MM.1S (cell line): Measurements from ENCODE around the gene RERE.

ENCODE experiments used
- DNase-seq: peaks from one replicate; pipeline ENCODE4 v3.0.0-alpha.2; 2015
- H2AFZ ChIP-seq: fragments of 300-600 bp; sonication (generic); 2 replicates; pipeline ENCODE4 v1.6.0; 2016; ENCODE audit warnings: antibody characterized with exemption, low read length
- H3F3A ChIP-seq: fragments of 300-600 bp; sonication (generic); 2 replicates; pipeline ENCODE4 v1.6.1; 2016; ENCODE audit warnings: mild to moderate bottlenecking, antibody characterized with exemption, low read length, moderate library complexity, mixed read lengths; ENCODE audit not compliant: insufficient read depth
- H3K27ac ChIP-seq: fragments of 300-600 bp; sonication (generic); 2 replicates; pipeline ENCODE4 v1.5.1; 2016; ENCODE audit warnings: mild to moderate bottlenecking, low read length
- H3K27me3 ChIP-seq: fragments of 300-600 bp; sonication (generic); replicated peaks from 2 replicates; pipeline ENCODE4 v1.6.0; 2016; ENCODE audit warnings: low read length; ENCODE audit not compliant: insufficient read depth
- H3K36me3 ChIP-seq: fragments of 300-600 bp; sonication (generic); replicated peaks from 2 replicates; pipeline ENCODE4 v1.6.1; 2016; ENCODE audit warnings: mild to moderate bottlenecking, low read length, mixed read lengths; ENCODE audit not compliant: insufficient read depth
- H3K4me1 ChIP-seq: fragments of 300-600 bp; sonication (generic); 2 replicates; pipeline ENCODE4 v1.6.1; 2016; ENCODE audit warnings: low read length, mixed read lengths
- H3K4me2 ChIP-seq: fragments of 300-600 bp; sonication (generic); 2 replicates; pipeline ENCODE4 v1.6.0; 2016; ENCODE audit warnings: low read depth, low read length
- H3K4me3 ChIP-seq: fragments of 300-600 bp; sonication (generic); 2 replicates; pipeline ENCODE4 v1.5.1; 2016; ENCODE audit warnings: low read length, mixed read lengths
- H3K79me2 ChIP-seq: fragments of 300-600 bp; sonication (generic); 2 replicates; pipeline ENCODE4 v1.6.1; 2016; ENCODE audit warnings: mixed run types, low read length, mixed read lengths
- H3K9ac ChIP-seq: fragments of 300-600 bp; sonication (generic); 2 replicates; pipeline ENCODE4 v1.6.1; 2016; ENCODE audit warnings: low read length, mixed read lengths
- H3K9me2 ChIP-seq: fragments of 300-600 bp; sonication (generic); replicated peaks from 2 replicates; pipeline ENCODE4 v1.6.1; 2016; ENCODE audit warnings: mild to moderate bottlenecking, low read length, mixed read lengths; ENCODE audit not compliant: insufficient read depth
- H3K9me3 ChIP-seq: fragments of 300-600 bp; sonication (generic); replicated peaks from 2 replicates; pipeline ENCODE4 v1.6.1; 2016; ENCODE audit warnings: mild to moderate bottlenecking, low read length, mixed read lengths; ENCODE audit not compliant: insufficient read depth
- H4K20me1 ChIP-seq: fragments of 300-600 bp; sonication (generic); 2 replicates; pipeline ENCODE4 v1.6.1; 2016; ENCODE audit warnings: mild to moderate bottlenecking, low read length, moderate library complexity, mixed read lengths; ENCODE audit not compliant: insufficient read depth
- EZH2 ChIP-seq: fragments of 300-600 bp; sonication (generic); optimal IDR thresholded peaks from 2 replicates; pipeline ENCODE3; 2017; ENCODE audit warnings: low read depth, mild to moderate bottlenecking, antibody characterized with exemption, low read length, mixed read lengths
- EZH2phosphoT487 ChIP-seq: fragments of 300-600 bp; sonication (generic); IDR thresholded peaks from 2 replicates; pipeline ENCODE4 v1.6.1; 2018; ENCODE audit warnings: antibody characterized with exemption, low read length
- TF ChIP-seq, protein P1 (sequence below): fragments of 300-600 bp; sonication (generic); IDR thresholded peaks from 2 replicates; pipeline ENCODE4 v1.5.1; 2016; ENCODE audit warnings: antibody characterized with exemption, low read length, mixed read lengths

The RERE gene

DNA sequence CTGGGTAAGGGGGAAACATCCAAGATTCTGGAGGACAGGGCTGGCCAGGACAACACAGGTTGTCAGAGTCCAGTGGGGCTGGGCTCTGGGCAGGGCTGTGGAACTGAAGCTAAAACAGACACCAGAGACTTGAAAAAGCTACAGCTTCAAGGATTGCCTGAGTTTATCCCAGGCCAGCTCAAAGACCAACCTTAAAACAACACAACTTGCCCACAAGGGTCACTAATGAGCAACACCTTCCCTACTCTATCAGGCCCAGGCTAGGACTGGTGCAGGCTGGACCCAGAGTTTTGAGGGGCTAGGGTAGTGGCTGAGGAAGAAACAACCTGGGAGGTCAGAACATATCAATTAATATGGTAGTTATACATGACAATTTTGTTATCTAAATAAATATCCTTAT is 338.9 kb downstream of the RERE start:
- TF ChIP-seq, protein P1, sequence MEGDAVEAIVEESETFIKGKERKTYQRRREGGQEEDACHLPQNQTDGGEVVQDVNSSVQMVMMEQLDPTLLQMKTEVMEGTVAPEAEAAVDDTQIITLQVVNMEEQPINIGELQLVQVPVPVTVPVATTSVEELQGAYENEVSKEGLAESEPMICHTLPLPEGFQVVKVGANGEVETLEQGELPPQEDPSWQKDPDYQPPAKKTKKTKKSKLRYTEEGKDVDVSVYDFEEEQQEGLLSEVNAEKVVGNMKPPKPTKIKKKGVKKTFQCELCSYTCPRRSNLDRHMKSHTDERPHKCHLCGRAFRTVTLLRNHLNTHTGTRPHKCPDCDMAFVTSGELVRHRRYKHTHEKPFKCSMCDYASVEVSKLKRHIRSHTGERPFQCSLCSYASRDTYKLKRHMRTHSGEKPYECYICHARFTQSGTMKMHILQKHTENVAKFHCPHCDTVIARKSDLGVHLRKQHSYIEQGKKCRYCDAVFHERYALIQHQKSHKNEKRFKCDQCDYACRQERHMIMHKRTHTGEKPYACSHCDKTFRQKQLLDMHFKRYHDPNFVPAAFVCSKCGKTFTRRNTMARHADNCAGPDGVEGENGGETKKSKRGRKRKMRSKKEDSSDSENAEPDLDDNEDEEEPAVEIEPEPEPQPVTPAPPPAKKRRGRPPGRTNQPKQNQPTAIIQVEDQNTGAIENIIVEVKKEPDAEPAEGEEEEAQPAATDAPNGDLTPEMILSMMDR: no peak
- no peak for TF ChIP-seq EZH2
- no peak for TF ChIP-seq EZH2phosphoT487
- H3K4me3 ChIP-seq: no peak overlapping the region
- H3K27me3 ChIP-seq: 0 out of 2 replicates have a peak, but pooled peaks cover 4% of the 10 kb centered on the region
- no peaks in the 10 kb centered on the region for H3K9me2 ChIP-seq
- no peaks in the 10 kb centered on the region for H3K36me3 ChIP-seq
- no peak overlapping the region for H3K4me2 ChIP-seq
- peaks cover 26% of the 10 kb centered on the region for H4K20me1 ChIP-seq
- no peak for DNase-seq
- peaks cover 17% of the 10 kb centered on the region for H3F3A ChIP-seq
- peaks cover 24% of the 10 kb centered on the region for H3K4me1 ChIP-seq
- no peak overlapping the region for H2AFZ ChIP-seq
- H3K9ac ChIP-seq: no peak overlapping the region
- 0 out of 2 replicates have a peak, but pooled peaks cover 9% of the 10 kb centered on the region for H3K79me2 ChIP-seq
- no peak overlapping the region for H3K27ac ChIP-seq
- H3K9me3 ChIP-seq: no peaks in the 10 kb centered on the region

DNA sequence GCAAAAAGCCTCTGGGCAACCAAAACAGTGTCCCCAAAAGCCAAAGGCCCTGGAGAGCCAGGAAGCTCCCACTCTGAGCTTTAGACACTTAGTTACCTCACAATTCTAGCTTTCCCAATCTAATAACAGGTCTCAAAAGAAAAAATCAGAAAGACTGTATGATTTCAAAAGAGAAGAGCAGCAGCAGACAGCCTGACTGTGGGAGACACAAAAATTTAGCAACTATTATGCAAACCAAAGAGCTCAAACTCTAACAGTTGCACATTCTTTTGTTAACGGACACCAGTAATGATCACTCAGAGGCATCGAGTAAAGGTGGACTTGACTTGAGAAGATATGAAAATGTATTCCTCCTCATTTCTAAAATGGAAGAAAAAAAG is 339.5 kb downstream of the RERE start:
- no peak for DNase-seq
- Histone ChIP-seq H3K9me2 (no peaks in the 10 kb centered on the region), H4K20me1 (peaks cover 29% of the 10 kb centered on the region), H3K27ac (no peak overlapping the region), H3K79me2 (0 out of 2 replicates have a peak, but pooled peaks cover 11% of the 10 kb centered on the region), H3K27me3 (0 out of 2 replicates have a peak, but pooled peaks cover 4% of the 10 kb centered on the region), H3F3A (peaks cover 17% of the 10 kb centered on the region), H3K9ac (no peak overlapping the region), H3K4me3 (no peak overlapping the region), H3K4me1 (peaks cover 30% of the 10 kb centered on the region), H3K36me3 (no peaks in the 10 kb centered on the region), H2AFZ (no peak overlapping the region), H3K4me2 (no peak overlapping the region; the same call in 1 of the 2 replicates), H3K9me3 (no peaks in the 10 kb centered on the region)
- TF ChIP-seq, protein P1: no peak
- TF ChIP-seq EZH2phosphoT487: no peak
- TF ChIP-seq EZH2: no peak

DNA sequence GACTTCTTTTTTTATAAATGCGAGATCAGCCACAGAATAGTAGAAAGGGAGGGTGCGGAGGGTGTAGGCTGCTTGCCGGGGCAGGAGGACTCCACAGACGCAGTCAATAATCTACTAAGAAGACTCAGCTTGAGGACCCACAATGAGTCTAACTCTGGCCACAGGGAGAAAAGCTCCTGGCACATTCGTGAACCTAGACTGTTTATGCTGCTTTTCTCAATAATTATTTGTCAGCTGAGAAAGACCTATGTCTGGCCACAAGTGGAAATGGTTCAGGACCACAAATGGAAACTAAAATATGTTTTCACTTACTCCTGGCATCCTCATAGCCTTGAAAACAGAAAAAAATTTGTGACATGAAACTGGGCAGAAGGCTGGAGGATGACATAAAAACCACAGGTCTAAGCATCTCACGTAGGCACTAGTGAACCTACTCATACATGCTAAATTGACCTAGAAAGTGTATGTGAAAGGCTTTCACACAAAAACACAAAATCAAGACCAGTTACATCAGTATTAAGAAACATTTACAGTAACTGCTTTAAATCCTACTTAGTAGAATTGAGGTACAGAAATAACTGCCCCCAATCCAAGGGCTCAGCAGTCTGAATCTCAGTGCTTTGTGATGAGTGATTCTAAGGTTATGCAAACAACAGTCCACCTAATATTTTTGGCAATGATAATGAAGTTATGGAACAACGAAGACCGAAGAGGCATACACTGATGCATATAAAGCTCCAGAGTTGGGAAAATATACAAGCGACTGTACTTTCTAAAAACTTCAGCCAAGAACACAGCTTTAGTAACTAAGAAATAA is 340.1 kb downstream of the RERE start:
- Histone ChIP-seq H3K79me2 (0 out of 2 replicates have a peak, but pooled peaks cover 11% of the 10 kb centered on the region), H2AFZ (no peak overlapping the region), H3K9me2 (no peaks in the 10 kb centered on the region), H3K4me1 (peaks cover 36% of the 10 kb centered on the region), H3K4me3 (no peak overlapping the region), H3K4me2 (no peak overlapping the region; the same call in 1 of the 2 replicates), H3K27me3 (0 out of 2 replicates have a peak, but pooled peaks cover 4% of the 10 kb centered on the region), H3K9me3 (no peaks in the 10 kb centered on the region), H3K36me3 (no peaks in the 10 kb centered on the region), H3K27ac (no peak overlapping the region), H3F3A (peaks cover 17% of the 10 kb centered on the region), H4K20me1 (peaks cover 33% of the 10 kb centered on the region), H3K9ac (no peak overlapping the region)
- TF ChIP-seq EZH2phosphoT487 (peak; percentile 78; the same call in 1 of the 2 replicates), EZH2 (no peak)
- DNase-seq: peak; percentile 90

DNA sequence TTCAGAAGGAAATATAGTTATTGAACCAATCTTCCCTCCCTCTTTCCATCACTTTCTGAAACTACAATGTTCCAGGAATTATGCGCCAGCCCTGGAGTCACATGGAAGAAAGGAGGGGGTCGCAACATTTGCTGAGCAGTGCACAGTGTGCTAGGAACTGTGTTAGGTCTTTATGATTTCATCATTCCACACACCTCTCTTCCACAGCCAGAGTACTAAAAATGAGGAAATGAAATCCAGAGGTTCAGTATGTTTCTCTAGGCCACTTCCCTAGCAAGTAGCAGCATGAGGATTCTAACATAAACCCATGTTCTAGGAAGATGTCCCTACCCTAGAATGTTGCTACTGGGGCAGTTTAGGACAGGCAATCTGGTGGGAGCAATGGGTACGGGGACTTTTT is 341.4 kb downstream of the RERE start:
- Histone ChIP-seq H3K4me1 (peaks cover 39% of the 10 kb centered on the region), H3K27ac (no peak overlapping the region), H3K9me2 (no peaks in the 10 kb centered on the region), H3K36me3 (no peaks in the 10 kb centered on the region), H3K9me3 (no peaks in the 10 kb centered on the region), H3K4me2 (no peak overlapping the region), H3K4me3 (no peak overlapping the region), H3K79me2 (0 out of 2 replicates have a peak, but pooled peaks cover 11% of the 10 kb centered on the region), H2AFZ (no peak overlapping the region), H3F3A (peaks cover 17% of the 10 kb centered on the region), H4K20me1 (peaks cover 36% of the 10 kb centered on the region), H3K9ac (no peak overlapping the region), H3K27me3 (0 out of 2 replicates have a peak, but pooled peaks cover 4% of the 10 kb centered on the region)
- DNase-seq: no peak
- no peak for TF ChIP-seq EZH2
- TF ChIP-seq, protein P1: no peak
- no peak for TF ChIP-seq EZH2phosphoT487
